GM12878 (cell line): Measurements from ENCODE around the gene WNT3A.

Experiments
- ATF2 ChIP-seq: IDR thresholded peaks from 2 replicates; pipeline ENCODE4 v1.6.1; 2012; ENCODE audit warnings: low read length, inconsistent platforms
- HCFC1 ChIP-seq: fragments of 150-350 bp; IDR thresholded peaks from 2 replicates; pipeline ENCODE4 v1.6.1; 2014; ENCODE audit warnings: low read length
- MXI1 ChIP-seq: fragments of 150-350 bp; IDR thresholded peaks from 2 replicates; pipeline ENCODE4 v1.6.1; 2011; ENCODE audit warnings: low read depth, mild to moderate bottlenecking, inconsistent platforms, low read length, improper control_type of control experiment
- PBX3 ChIP-seq: IDR thresholded peaks from 2 replicates; pipeline ENCODE4 v1.6.1; 2011; ENCODE audit warnings: mild to moderate bottlenecking, low read depth, low read length, moderate library complexity; ENCODE audit not compliant: insufficient replicate concordance
- POLR2AphosphoS5 ChIP-seq: IDR thresholded peaks from 2 replicates; pipeline ENCODE4 v1.6.1; 2011; ENCODE audit warnings: mild to moderate bottlenecking, low read length, inconsistent platforms
- SREBF1 ChIP-seq: IDR thresholded peaks from 2 replicates; pipeline ENCODE4 v1.6.1; 2012; ENCODE audit warnings: mild to moderate bottlenecking, low read length
- TAF1 ChIP-seq: IDR thresholded peaks from 2 replicates; pipeline ENCODE4 v1.6.1; 2011; ENCODE audit warnings: mild to moderate bottlenecking, low read depth, low read length, borderline replicate concordance
- USF2 ChIP-seq: IDR thresholded peaks from 2 replicates; pipeline ENCODE4 v1.6.1; 2011; ENCODE audit warnings: low read depth, low read length, improper control_type of control experiment, borderline replicate concordance
- ZNF274 ChIP-seq: IDR thresholded peaks from one replicate; pipeline ENCODE4 v1.8.0; 2011; ENCODE audit not compliant: insufficient read length, insufficient read depth
- ZSCAN29 ChIP-seq: fragments of 450-650 bp; IDR thresholded peaks from 2 replicates; pipeline ENCODE4 v1.6.1; 2017; ENCODE audit warnings: mild to moderate bottlenecking, moderate library complexity
- TF ChIP-seq, protein P1 (sequence below): fragments of 450-650 bp; conservative IDR thresholded peaks from 2 replicates; pipeline ENCODE4 v1.6.1; 2017; ENCODE audit warnings: mild to moderate bottlenecking, moderate library complexity

DNA sequence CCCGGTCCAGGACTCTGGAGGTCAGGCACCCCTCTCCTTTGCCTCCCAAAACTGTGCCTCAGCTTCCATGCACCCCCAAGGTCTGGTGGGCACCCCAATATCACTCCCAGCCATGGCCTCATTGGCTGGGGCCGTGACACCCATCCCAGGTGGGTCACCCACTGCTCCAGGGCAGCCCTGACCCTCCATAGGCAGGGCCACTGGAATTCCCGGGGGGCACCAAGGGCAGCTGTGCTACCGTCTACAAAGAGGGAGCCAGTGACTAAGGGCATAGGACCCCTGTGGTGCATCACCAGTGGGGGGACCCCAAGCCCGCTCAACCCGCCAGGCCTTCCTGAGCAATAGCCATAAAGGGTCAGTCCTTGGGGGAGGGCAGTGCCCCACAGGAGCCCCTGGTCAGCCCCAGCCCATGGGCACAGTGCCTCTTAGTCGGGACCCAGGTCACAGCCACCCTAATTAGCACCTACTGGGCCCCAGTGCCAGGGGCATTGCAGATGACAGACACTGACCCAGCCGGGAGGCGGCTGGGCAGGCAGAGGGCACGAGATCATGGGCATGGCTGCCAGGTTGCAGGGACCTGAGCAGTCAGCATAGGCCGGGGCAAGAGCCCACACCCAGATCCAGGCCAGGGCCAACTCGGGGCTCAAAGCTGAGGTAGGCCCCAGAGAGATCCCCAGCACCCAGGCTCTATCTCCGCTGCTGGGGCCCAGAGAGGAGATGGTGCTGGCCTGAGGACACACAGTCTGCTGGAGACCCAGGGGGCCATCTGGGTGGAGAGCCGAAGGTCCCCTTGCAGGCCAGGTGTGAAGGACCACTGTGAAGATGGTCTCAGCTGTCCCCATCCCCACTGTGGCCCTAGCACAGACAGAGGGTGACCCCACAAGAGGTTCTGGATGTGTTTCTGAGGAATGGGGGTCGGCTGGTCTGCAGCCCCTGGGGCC is 56.7 kb downstream of the WNT3A start:
- no peak for TF ChIP-seq ZSCAN29
- no peak for TF ChIP-seq MXI1
- TF ChIP-seq PBX3, result no peak
- no peak for TF ChIP-seq SREBF1
- TF ChIP-seq, protein P1, sequence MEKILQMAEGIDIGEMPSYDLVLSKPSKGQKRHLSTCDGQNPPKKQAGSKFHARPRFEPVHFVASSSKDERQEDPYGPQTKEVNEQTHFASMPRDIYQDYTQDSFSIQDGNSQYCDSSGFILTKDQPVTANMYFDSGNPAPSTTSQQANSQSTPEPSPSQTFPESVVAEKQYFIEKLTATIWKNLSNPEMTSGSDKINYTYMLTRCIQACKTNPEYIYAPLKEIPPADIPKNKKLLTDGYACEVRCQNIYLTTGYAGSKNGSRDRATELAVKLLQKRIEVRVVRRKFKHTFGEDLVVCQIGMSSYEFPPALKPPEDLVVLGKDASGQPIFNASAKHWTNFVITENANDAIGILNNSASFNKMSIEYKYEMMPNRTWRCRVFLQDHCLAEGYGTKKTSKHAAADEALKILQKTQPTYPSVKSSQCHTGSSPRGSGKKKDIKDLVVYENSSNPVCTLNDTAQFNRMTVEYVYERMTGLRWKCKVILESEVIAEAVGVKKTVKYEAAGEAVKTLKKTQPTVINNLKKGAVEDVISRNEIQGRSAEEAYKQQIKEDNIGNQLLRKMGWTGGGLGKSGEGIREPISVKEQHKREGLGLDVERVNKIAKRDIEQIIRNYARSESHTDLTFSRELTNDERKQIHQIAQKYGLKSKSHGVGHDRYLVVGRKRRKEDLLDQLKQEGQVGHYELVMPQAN, result no peak
- no peak for TF ChIP-seq USF2
- TF ChIP-seq POLR2AphosphoS5, result no peak
- TF ChIP-seq ZNF274, result no peak
- TF ChIP-seq ATF2, result no peak
- no peak for TF ChIP-seq TAF1
- no peak for TF ChIP-seq HCFC1
